ENCODE data around the gene TRIM44.

- TF ChIP-seq POLR2AphosphoS5 (IDR thresholded peaks at IDR 0.05; ENCODE audit: low read depth, low read length) (no peak), CTCF (IDR thresholded peaks at IDR 0.05 in 2 of 3, conservative IDR thresholded peaks at IDR 0.05 in 1 of 3; ENCODE audit: borderline replicate concordance in 1 of 3, insufficient read depth in 1 of 3, low read depth in 2 of 3, low read length in 2 of 3) (no peak), REST (IDR thresholded peaks at IDR 0.05; ENCODE audit: low read depth) (no peak), EZH2phosphoT487 (IDR thresholded peaks at IDR 0.05; ENCODE audit: borderline replicate concordance) (no peak), ZBTB33 (IDR thresholded peaks at IDR 0.05; ENCODE audit: extremely low read depth, insufficient replicate concordance, low read length) (no peak), ZFX (IDR thresholded peaks at IDR 0.05) (no peak), CBX3 (IDR thresholded peaks at IDR 0.05; ENCODE audit: low read depth) (no peak), CEBPB (IDR thresholded peaks at IDR 0.05; ENCODE audit: low read depth) (no peak), RAD21 (IDR thresholded peaks at IDR 0.05; ENCODE audit: low read depth) (no peak), JUND (IDR thresholded peaks at IDR 0.05) (no peak), EZH2 (IDR thresholded peaks at IDR 0.05) (no peak), POLR2A (IDR thresholded peaks at IDR 0.05; ENCODE audit: borderline replicate concordance, extremely low read depth, insufficient read depth, insufficient read length) (no peak), MAX (IDR thresholded peaks at IDR 0.05) (no peak)
Observed at GRCh38 chr11:35650467-35650866, 12.1 kb upstream of the TRIM44 start.

Measured in HCT116 (cell line).